ENCODE results near the gene CORO1A. TPM values are rescaled to one million over a fixed set of nuclear protein-coding genes. Genes with fewer than 3 reads are reported as not detected.

Gene CORO1A
- total RNA-seq, result 1,000 to 10,000 TPM; 1,027 to 1,051 TPM

DNA sequence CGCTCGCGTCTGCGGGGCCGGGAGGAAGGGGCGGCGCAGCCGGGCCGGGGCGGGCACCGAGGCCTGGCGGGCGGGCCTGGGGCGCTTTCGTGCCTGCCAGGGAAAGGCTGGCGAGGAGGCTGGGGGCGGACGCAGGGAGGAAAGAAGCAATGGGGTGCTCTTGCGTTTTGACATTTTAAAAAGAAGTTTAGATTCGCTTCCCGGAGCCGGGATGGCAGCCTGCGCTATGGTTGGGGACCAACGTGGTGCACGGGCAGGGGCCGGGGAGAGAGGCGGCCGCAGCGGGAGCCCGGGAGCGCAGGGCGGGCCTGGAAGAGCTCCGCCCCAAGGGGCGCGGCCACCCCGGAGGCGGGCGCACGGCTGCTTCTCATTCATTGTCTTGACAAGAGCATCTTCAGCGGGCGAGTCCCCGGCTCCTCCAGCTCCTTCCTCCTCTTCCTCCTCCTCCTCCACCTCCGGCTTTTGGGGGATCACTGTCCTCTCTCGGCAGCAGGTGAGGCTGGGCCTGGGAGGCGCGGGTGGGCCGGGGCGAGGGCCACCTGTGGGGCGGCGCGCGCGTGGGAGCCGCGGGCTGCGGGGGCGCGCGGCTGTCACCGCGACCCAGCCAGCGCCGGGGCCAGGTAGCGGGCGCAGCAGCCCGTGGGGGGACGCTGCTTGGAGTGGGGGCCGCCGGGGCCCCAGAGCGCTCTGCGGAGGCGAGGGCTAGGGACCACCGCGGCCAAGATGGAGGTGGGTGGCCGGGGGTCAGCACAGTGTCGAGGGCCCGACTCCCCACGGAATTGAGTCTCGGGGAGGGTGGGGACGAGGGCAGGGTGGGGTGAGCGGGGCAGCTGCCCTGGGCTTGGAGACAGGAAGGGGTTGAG is at the start of gene CORO1A:
Gene CORO1A (plus strand): TSS at position 370 of the 863 bp plus-strand sequence. CDS start 1,608 bp downstream, outside the sequence.
- Mint-ChIP-seq H3K4me1 (ENCODE audit: low read depth) (peaks cover 24% of the 10 kb centered on the region), H3K36me3 (peaks cover 40% of the 10 kb centered on the region), H3K27me3 (no peaks in the 10 kb centered on the region), H3K27ac (peak within 1 kb of the TSS; percentile 100), H3K4me3 (peak within 1 kb of the TSS; percentile 100), H3K9me3 (no peaks in the 10 kb centered on the region)
- DNase-seq, result peak; percentile 92
- ChIA-PET POLR2A (interaction anchor here (0.8 to 2.7 kb wide), 10 partner anchors 60 to 247 kb away, joined by 3 to 10 read pairs (median 4); partner anchors contain the start of genes ALDOA, DCTPP1, GDPD3 and MAPK3), CTCF (interaction anchor here (1.5 to 4.3 kb wide), 4 partner anchors 40 to 226 kb away, joined by 3 to 32 read pairs (median 7); partner anchors contain the start of genes GDPD3 and TBX6)
- intact Hi-C loops (cut with micrococcal nuclease), result no loop called here

DNA sequence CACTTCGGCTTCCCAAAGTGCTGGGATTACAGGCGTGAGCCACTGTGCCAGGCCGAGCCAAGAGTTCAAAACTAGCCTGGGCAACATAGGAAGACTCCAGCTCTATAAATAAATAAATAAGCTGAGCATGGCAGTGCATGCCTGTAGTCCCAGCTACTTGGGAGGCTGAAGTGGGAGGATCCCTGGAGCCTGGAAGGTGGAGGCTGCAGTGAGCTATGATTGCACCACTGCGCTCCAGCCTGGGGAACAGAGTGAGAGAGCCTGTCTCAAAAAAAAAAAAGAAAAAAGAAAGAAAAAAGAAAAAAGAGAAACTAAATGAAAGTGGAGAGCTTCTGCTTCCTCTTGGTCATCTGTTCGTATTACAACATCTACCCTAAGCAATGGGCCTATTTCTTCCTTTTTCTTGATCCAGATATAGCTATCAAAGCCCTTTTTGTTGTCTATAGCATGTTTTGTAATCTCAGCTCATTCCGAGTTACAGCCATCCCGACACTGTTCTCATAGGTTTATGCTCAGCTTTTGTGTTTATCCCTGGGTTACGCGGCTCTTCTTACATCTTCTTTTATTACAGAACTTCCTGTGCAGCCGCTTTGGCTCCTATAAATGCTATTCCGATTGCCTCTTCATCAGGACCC is 46.3 kb upstream of the CORO1A start:
- ChIA-PET CTCF (interaction anchor here (1.1 kb wide), 1 partner anchor 25 kb away, joined by 3 read pairs; no protein-coding TSS in a partner anchor), POLR2A (no interaction called here)
- no peak for DNase-seq
- intact Hi-C loops (cut with micrococcal nuclease), result no loop called here
- H3K4me3 Mint-ChIP-seq, result no peak overlapping the region
- H3K27ac Mint-ChIP-seq, result no peak overlapping the region
- H3K27me3 Mint-ChIP-seq, result no peaks in the 10 kb centered on the region
- no peaks in the 10 kb centered on the region for H3K36me3 Mint-ChIP-seq
- no peaks in the 10 kb centered on the region for H3K9me3 Mint-ChIP-seq
- peaks cover 9% of the 10 kb centered on the region for H3K4me1 Mint-ChIP-seq (ENCODE audit: low read depth)

DNA sequence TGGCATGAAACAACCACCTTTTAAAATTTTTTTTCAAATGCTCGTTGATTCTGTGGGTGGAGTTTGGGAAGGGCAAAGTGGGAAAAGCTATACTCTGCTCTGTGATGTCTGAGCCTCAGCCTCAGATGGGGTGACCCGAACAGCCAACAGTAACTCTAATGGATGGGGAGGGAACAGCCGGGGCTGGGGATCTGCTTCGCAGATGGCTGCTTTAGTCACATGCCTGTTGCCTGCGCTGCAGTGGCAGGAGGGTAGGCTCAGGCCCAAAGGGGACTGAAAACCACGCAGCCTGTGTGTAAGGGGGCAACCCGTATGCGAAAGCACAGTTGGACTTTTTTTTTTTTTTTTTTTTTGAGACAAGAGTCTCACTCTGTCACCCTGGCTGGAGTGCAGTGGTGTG is 45.5 kb upstream of the CORO1A start:
- H3K27me3 Mint-ChIP-seq, result no peaks in the 10 kb centered on the region
- POLR2A ChIA-PET, result no interaction called here
- H3K9me3 Mint-ChIP-seq, result no peaks in the 10 kb centered on the region
- no peak overlapping the region for H3K4me3 Mint-ChIP-seq
- CTCF ChIA-PET, result interaction anchor here (1.1 kb wide), 1 partner anchor 26 kb away, joined by 3 read pairs; no protein-coding TSS in a partner anchor
- peaks cover 9% of the 10 kb centered on the region for H3K4me1 Mint-ChIP-seq (ENCODE audit: low read depth)
- H3K27ac Mint-ChIP-seq, result no peak overlapping the region
- H3K36me3 Mint-ChIP-seq, result no peaks in the 10 kb centered on the region
- no peak for DNase-seq
- intact Hi-C loops (cut with micrococcal nuclease), result no loop called here

DNA sequence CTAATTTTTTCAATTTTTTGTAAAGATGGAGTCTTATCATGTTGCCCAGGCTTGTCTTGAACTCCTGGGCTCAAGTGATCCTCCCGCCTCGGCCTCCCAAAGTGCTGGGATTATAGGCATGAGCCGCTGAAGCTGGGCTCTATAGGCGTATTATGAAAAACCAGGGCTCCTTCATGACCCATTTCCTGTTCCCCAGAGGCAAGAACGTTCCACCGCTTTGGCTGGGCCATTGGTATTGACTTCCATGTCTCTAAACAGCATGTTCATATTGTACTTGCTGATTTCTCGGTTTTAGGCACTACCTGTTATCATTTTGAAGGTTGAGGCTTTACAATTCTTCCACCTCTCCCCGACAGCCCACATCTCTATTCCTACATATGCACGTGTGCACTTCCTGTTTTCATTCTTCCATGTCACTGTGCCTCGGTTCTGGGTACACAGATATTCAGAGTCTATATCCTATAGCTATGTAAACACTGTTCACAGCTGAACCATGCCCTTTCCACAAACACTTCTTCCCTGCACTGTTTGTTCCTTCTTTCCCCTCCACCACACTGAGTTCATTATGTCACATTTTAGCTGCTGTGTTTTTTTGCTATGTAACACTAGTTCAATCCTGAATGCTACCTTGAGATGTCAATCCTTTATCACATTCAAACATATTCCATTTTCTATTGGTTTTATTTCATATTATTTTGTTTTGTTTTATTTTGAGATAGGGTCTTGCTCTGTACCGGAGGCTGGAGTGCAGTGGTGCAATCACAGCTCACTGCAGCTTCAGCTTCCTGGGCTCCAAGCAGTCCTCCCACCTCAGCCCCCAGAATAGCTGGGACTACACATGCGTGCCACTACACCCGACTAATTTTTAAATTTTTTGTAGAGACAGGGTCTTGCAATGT is 43.6 kb upstream of the CORO1A start:
- H3K4me1 Mint-ChIP-seq (ENCODE audit: low read depth), result peaks cover 15% of the 10 kb centered on the region
- H3K27me3 Mint-ChIP-seq, result no peaks in the 10 kb centered on the region
- peak; percentile 20 for DNase-seq
- POLR2A ChIA-PET, result no interaction called here
- H3K36me3 Mint-ChIP-seq, result no peaks in the 10 kb centered on the region
- CTCF ChIA-PET, result interaction anchor here (1.6 kb wide), 2 partner anchors 28 to 48 kb away, joined by 3 to 4 read pairs; partner anchors contain the start of gene TBX6
- H3K9me3 Mint-ChIP-seq, result no peaks in the 10 kb centered on the region
- intact Hi-C loops (cut with micrococcal nuclease), result loop anchor here (1.0 to 5.0 kb wide), 2 partner anchors 42 to 48 kb away; partner anchors contain the start of gene TBX6
- peak overlapping the region; percentile 10 for H3K27ac Mint-ChIP-seq
- no peak overlapping the region for H3K4me3 Mint-ChIP-seq

DNA sequence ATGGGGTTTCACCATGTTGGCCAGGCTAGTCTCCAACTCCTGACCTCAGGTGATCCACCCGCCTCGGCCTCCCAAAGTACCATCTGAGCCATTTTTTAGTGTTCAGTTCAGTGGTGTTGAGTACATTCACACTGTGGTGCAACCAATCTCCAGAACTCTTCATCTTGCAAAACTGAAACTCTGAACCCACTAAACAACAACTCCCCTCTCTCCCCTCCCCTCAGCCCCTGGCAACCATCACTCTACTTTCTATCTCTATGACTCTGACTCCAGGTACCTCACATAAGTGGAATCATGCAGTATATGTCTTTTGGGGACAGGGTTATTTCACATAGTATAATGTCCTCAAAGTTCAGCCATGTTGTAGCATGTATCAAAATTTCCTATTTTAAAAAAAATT is 41.7 kb upstream of the CORO1A start:
- Mint-ChIP-seq H3K27me3 (no peaks in the 10 kb centered on the region), H3K4me1 (ENCODE audit: low read depth) (peaks cover 15% of the 10 kb centered on the region), H3K4me3 (no peak overlapping the region), H3K9me3 (no peaks in the 10 kb centered on the region), H3K36me3 (no peaks in the 10 kb centered on the region), H3K27ac (no peak overlapping the region)
- intact Hi-C loops (cut with micrococcal nuclease), result loop anchor here (5.0 kb wide), 1 partner anchor 49 kb away; the partner anchor contains the start of gene TBX6
- ChIA-PET POLR2A (no interaction called here), CTCF (no interaction called here)
- DNase-seq, result no peak

DNA sequence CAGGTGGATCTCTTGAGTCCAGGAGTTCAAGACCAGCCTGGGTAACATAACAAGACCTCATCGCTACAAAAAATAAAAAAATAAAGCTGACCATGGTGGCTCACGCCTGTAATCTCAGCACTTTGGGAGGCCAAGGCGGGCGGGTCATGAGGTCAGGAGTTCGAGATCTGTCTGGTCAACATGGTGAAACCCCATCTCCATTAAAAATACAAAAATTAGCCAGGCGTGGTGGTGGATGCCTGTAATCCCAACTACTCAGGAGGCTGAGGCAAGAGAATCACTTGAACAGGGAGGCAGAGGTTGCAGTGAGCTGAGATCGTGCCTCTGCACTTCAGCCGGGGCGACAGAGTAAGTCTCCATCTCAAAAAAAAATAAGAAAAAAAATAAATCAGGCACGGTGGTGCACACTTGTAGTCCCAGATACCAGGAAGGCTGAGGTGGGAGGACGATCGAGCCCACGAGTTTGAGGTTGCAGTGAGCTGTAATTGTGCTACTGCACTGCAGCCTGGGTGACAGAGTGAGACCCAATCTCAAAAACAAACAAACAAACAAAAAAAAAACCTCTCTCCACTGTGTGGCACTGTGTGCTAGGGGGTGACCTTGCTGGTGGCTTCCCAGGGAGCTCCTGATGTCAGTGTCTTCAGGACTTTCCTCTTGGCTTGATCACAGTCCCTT is 40.6 kb upstream of the CORO1A start:
- DNase-seq, result peak; percentile 33
- H3K9me3 Mint-ChIP-seq, result no peaks in the 10 kb centered on the region
- no peaks in the 10 kb centered on the region for H3K27me3 Mint-ChIP-seq
- peaks cover 15% of the 10 kb centered on the region for H3K4me1 Mint-ChIP-seq (ENCODE audit: low read depth)
- intact Hi-C loops (cut with micrococcal nuclease), result loop anchor here (5.0 kb wide), 1 partner anchor 51 kb away; the partner anchor contains the start of gene TBX6
- H3K27ac Mint-ChIP-seq, result peak overlapping the region; percentile 33
- H3K36me3 Mint-ChIP-seq, result no peaks in the 10 kb centered on the region
- ChIA-PET CTCF (interaction anchor here (1.0 to 1.1 kb wide), 3 partner anchors 28 to 41 kb away, joined by 3 to 5 read pairs (median 5); partner anchors contain the start of genes CORO1A and GDPD3), POLR2A (no interaction called here)
- H3K4me3 Mint-ChIP-seq, result no peak overlapping the region

DNA sequence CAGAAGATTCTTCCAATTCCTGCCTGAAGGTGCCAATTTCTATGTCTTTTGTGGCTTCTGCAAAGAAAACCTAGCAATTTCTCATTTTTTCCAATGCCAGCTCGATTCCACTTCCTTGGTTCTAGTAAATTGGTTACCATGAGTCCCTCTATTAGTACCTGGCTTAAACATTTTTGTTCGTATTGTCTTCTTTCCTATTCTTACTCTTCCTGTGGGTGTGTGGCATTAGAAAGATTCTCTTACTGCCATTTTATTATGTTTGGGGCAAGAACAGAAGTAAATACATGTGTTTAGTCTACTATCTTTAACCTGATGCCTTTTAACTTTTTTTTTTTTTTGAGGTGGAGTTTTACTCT is 40.1 kb upstream of the CORO1A start:
- no peak for DNase-seq
- CTCF ChIA-PET, result interaction anchor here (0.7 to 1.1 kb wide), 4 partner anchors 29 to 111 kb away, joined by 3 to 5 read pairs (median 4); partner anchors contain the start of genes CORO1A and GDPD3
- no peak overlapping the region for H3K27ac Mint-ChIP-seq

DNA sequence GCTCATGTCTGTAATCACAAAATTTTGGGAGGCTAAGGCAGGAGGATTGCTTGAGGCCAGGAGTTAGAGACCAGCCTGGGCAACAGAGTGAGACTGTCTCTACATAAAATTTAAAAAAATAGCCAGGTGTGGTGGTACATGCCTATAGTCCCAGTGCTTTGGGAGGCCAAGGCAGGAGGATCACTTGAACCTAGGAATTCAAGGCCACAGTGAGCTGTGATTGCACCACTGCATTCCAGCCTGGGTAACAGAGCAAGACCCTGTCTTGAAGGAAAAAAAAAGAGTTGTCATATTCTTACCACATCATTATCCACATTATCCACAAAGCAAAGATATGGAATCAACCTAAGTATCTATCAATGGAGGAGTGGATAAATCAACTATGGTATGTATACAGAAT is 39.4 kb upstream of the CORO1A start:
- Mint-ChIP-seq H3K27ac (no peak overlapping the region), H3K36me3 (peaks cover 1% of the 10 kb centered on the region), H3K9me3 (peaks cover 5% of the 10 kb centered on the region), H3K4me3 (no peak overlapping the region), H3K4me1 (ENCODE audit: low read depth) (peaks cover 15% of the 10 kb centered on the region), H3K27me3 (no peaks in the 10 kb centered on the region)
- no peak for DNase-seq
- ChIA-PET CTCF (interaction anchor here (0.7 kb wide), 1 partner anchor 111 kb away, joined by 3 read pairs; no protein-coding TSS in a partner anchor), POLR2A (no interaction called here)
- intact Hi-C loops (cut with micrococcal nuclease), result loop anchor here (5.0 kb wide), 1 partner anchor 52 kb away; the partner anchor contains the start of gene TBX6

More for the DNA sequence above, 40.1 kb upstream of the CORO1A start:
- H3K27me3 Mint-ChIP-seq, result no peaks in the 10 kb centered on the region
- H3K4me1 Mint-ChIP-seq (ENCODE audit: low read depth), result peaks cover 15% of the 10 kb centered on the region
- no peaks in the 10 kb centered on the region for H3K36me3 Mint-ChIP-seq
- POLR2A ChIA-PET, result no interaction called here
- no peak overlapping the region for H3K4me3 Mint-ChIP-seq
- H3K9me3 Mint-ChIP-seq, result no peaks in the 10 kb centered on the region
- intact Hi-C loops (cut with micrococcal nuclease), result loop anchor here (5.0 kb wide), 1 partner anchor 51 kb away; the partner anchor contains the start of gene TBX6

DNA sequence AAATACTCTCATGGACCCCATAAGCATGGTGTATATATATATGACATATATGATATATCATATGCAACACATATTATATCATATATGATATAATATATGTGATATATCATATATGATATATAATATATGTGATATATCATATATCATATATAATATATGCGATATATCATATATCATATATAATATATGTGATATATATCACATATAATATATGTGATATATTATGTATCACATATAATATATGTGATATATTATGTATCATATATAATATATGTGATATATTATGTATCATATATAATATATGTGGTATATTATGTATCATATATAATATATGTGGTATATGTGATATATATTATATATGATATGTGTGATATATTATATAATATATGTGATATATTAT is 38.5 kb upstream of the CORO1A start:
- peaks cover 11% of the 10 kb centered on the region for H3K4me1 Mint-ChIP-seq (ENCODE audit: low read depth)
- intact Hi-C loops (cut with micrococcal nuclease), result loop anchor here (5.0 kb wide), 1 partner anchor 53 kb away; the partner anchor contains the start of gene TBX6
- peaks cover 12% of the 10 kb centered on the region for H3K9me3 Mint-ChIP-seq
- CTCF ChIA-PET, result no interaction called here
- DNase-seq, result no peak
- POLR2A ChIA-PET, result no interaction called here
- no peaks in the 10 kb centered on the region for H3K27me3 Mint-ChIP-seq
- H3K27ac Mint-ChIP-seq, result no peak overlapping the region
- H3K4me3 Mint-ChIP-seq, result no peak overlapping the region
- H3K36me3 Mint-ChIP-seq, result peaks cover 4% of the 10 kb centered on the region

DNA sequence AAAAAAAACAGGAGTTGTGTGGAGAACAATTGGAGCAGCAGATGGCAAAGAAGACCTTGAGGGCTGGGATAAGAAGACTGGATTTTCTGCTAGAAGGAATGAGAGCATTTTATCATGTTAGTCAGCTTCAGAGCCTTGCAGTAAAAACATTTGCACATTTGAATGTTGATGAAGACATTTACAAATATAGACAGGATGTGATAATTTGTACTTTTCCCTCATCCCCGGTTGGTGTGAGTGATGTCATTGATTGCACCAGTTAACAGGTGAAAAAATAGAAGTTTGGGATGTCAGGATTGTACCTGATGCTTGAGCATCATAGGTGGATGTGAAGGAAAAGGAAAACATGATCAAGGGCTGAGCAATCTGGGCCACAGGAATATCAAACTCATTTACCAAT is 37.7 kb upstream of the CORO1A start:
- ChIA-PET CTCF (no interaction called here), POLR2A (no interaction called here)
- Mint-ChIP-seq H3K9me3 (peaks cover 12% of the 10 kb centered on the region), H3K36me3 (peaks cover 4% of the 10 kb centered on the region), H3K27me3 (no peaks in the 10 kb centered on the region), H3K27ac (no peak overlapping the region), H3K4me3 (no peak overlapping the region), H3K4me1 (ENCODE audit: low read depth) (peaks cover 10% of the 10 kb centered on the region)
- intact Hi-C loops (cut with micrococcal nuclease), result no loop called here
- no peak for DNase-seq
